GM12872 (cell line): ENCODE data around the gene OS9.

Experiments used
- CTCF ChIP-seq: IDR thresholded peaks from 3 replicates; pipeline ENCODE4 v1.5.1; 2011; ENCODE audit warnings: low read depth, mild to moderate bottlenecking, low read length, moderate library complexity; ENCODE audit not compliant: insufficient read depth

OS9 gene

DNA sequence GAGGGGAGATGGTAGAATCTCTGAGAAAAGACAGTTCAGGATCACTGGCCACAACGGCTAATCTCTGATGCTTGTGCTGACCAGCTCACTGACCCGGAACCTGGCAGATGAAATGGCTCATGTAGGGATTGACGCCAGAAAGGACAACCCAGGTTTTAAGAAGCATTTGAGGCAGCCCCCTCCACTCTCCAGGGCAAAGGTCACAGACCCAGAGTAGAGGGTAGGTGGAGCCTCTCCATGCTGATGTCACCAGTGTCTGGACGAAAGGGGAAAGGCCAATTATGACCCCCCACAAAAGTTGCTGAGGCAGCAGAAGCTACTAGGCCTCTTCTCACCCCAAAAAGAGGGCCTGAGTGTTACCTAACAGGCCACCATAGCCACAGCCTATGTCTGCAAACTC lies 76.8 kb downstream of the OS9 start:
- no peak for TF ChIP-seq CTCF
